Skeletal muscle satellite cell (primary cell): ENCODE results near the gene TRAF7.
A peak's percentile ranks its signal among the peaks of the same experiment; 100 is the strongest.

Experiments used
- H3K27me3 ChIP-seq: 2 replicates; pipeline ENCODE4 v1.7.0; 2013; ENCODE audit warnings: low read length; ENCODE audit not compliant: control insufficient read depth, insufficient read depth
- H3K36me3 ChIP-seq: 2 replicates; pipeline ENCODE4 v1.7.0; 2013; ENCODE audit warnings: mild to moderate bottlenecking, control low read depth, low read length; ENCODE audit not compliant: insufficient read depth
- H3K4me1 ChIP-seq: 2 replicates; pipeline ENCODE4 v1.7.0; 2013; ENCODE audit warnings: low read length; ENCODE audit not compliant: control insufficient read depth, insufficient read depth
- H3K4me2 ChIP-seq: 2 replicates; pipeline ENCODE4 v1.7.0; 2013; ENCODE audit warnings: mild to moderate bottlenecking, low read length
- H3K4me3 ChIP-seq: 2 replicates; pipeline ENCODE4 v1.7.0; 2013; ENCODE audit warnings: low read length
- H3K9ac ChIP-seq: 2 replicates; pipeline ENCODE4 v1.7.0; 2013; ENCODE audit warnings: mild to moderate bottlenecking, low read depth, low read length, moderate library complexity
- H3K9me3 ChIP-seq: replicated peaks from 2 replicates; pipeline ENCODE4 v1.7.0; 2013; ENCODE audit warnings: mild to moderate bottlenecking, control low read depth, low read length

TRAF7 gene

DNA sequence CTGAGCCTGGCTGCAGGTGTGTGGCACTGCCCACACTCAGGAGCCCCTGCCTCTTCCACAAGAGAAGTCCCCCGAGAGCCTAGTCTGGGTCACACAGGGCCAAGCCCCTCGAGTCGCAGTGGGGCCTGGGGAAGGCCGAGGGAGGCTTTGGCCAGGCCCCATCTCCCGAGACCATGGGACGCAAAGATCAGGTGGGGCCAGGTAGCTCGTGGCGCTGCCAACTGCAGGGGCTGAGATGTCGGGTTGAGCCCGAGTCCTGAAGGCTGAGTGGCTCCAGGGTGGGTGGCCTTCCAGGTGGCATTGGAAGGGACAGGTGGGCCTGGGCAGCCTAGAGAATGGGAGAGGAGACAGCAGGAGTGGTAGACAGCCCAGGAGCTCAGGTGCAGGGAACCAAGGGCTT, 6.3 kb downstream of the TRAF7 start:
- H3K36me3 ChIP-seq: peaks cover 23% of the 10 kb centered on the region
- peak overlapping the region; percentile 65 for H3K4me2 ChIP-seq
- H3K4me1 ChIP-seq: peaks cover 56% of the 10 kb centered on the region
- H3K9ac ChIP-seq: peak overlapping the region; percentile 25
- H3K27me3 ChIP-seq: no peaks in the 10 kb centered on the region
- no peak overlapping the region for H3K4me3 ChIP-seq
- no peaks in the 10 kb centered on the region for H3K9me3 ChIP-seq

DNA sequence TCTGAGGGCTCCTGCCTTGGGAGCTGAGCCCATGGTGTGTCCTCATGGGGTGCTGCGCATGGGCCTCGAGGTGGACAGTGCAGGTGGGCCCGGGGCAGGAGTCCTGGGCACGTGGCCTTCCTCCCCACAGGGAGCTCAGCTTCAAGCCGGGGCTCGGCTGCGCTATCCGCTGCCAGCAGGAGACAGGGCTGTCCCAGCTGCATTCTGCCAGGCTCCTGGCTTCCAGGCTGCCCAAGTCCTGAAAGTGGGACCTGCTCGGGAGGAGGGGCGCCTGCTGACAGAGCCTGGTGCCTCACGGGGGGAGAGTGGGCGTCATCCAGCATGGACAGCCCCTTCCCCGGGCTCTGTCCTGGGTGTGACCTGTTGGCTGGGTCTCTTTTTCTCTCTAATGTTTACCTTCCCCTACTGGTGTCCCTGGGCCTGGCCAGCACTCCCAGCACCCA, 7.1 kb downstream of the TRAF7 start:
- no peak overlapping the region for H3K9ac ChIP-seq
- H3K36me3 ChIP-seq: peaks cover 29% of the 10 kb centered on the region
- H3K4me3 ChIP-seq: no peak overlapping the region
- no peaks in the 10 kb centered on the region for H3K27me3 ChIP-seq
- peaks cover 48% of the 10 kb centered on the region for H3K4me1 ChIP-seq
- H3K4me2 ChIP-seq: no peak overlapping the region
- no peaks in the 10 kb centered on the region for H3K9me3 ChIP-seq

DNA sequence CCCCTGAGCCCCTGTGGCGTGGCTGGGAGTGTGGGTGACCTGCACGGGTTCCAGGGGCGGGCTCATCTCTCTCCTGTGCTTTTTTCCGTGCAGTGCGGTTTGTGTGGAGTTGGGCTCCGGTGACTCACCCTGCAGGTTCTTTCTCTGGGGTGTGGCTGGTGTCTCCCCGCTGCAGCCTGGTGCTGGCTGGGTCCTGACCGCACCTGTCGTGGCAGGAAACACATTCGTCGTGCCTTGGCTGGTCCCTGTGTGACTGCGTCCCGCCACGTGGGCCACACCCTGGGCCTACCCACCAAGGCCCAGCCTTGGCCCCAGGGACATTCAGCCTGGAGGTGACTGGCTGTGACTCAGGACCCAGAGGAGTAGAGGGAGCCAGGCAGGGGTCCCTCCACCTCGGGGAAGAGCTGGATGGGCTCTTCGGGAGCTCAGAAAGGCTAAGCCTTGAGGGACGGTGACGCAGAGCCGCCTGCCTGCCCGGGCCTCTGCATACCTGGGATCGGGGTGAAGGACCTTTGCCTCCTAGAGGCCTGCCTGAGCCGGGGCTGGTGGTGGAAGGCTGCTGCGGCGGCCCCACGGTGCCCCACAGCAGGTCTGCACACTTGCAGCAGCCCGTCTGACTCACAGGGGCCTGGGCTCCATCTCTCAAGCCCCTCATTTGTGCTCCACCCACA, 7.8 kb downstream of the TRAF7 start:
- no peak overlapping the region for H3K4me2 ChIP-seq
- H3K27me3 ChIP-seq: no peaks in the 10 kb centered on the region
- peaks cover 42% of the 10 kb centered on the region for H3K4me1 ChIP-seq
- H3K36me3 ChIP-seq: peaks cover 31% of the 10 kb centered on the region
- H3K9me3 ChIP-seq: no peaks in the 10 kb centered on the region
- no peak overlapping the region for H3K9ac ChIP-seq
- no peak overlapping the region for H3K4me3 ChIP-seq

DNA sequence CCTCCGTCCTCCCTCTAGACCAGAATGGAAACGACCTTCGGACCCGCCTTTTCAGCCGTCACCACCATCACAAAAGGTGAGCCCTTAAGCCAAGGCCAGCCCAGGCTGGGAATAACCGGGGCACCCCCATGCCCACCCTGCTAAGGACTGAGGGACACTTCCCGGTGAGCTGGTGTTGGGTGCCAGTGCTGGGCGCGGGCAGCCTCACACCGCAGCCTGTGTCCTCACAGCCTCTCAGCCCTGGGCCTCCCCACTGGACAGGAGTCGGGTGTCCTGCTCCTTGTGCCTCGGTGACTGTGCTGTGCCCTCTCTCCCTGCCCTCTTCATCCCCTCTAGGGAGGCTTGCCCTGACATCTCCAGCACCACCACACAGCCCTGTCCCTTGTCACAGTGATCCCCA, 10.3 kb downstream of the TRAF7 start:
- Histone ChIP-seq H3K4me1 (peaks cover 18% of the 10 kb centered on the region), H3K9me3 (no peaks in the 10 kb centered on the region), H3K27me3 (no peaks in the 10 kb centered on the region), H3K4me2 (no peak overlapping the region), H3K4me3 (no peak overlapping the region), H3K36me3 (peaks cover 44% of the 10 kb centered on the region), H3K9ac (no peak overlapping the region)

DNA sequence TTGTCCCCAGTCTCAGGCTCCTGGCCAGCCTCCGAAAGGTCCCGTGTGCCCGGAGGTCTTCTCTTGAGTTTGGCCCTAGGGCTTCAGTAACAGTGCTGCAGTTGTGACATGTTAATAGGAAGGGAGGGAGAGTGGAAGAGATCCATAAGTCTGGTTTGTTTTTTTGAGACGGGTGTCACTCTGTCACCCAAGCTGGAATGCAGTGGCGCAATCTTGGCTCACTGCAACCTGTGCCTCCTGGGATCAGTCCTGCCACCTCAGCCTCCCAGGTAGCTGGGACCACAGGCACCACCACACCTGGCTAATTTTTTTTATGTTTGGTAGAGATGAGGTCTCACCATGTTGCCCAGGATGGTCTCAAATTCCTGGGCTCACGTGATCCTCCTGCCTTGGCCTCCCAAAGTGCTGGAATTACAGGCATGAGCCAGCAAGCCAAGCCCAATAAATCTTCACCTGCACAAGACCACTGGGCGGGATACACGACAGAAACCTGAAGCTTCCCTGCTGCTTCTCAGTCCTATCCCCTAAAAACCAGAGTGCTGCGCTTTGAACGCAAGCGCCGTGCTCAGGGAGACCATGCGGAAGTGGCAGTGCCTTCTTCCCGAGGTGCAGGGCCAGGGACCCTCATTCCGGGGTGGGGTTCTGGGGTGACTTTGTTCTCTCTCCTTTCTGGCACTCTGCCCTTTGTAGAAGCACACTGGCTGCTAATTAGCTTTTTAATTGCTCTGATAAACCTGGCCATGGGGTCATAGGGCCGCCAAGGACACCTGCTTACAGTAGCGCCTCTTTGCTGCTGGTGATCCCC, 10.9 kb downstream of the TRAF7 start:
- Histone ChIP-seq H3K9ac (no peak overlapping the region), H3K4me2 (no peak overlapping the region), H3K4me1 (peaks cover 13% of the 10 kb centered on the region), H3K4me3 (no peak overlapping the region), H3K27me3 (no peaks in the 10 kb centered on the region), H3K9me3 (no peaks in the 10 kb centered on the region), H3K36me3 (peaks cover 46% of the 10 kb centered on the region)

DNA sequence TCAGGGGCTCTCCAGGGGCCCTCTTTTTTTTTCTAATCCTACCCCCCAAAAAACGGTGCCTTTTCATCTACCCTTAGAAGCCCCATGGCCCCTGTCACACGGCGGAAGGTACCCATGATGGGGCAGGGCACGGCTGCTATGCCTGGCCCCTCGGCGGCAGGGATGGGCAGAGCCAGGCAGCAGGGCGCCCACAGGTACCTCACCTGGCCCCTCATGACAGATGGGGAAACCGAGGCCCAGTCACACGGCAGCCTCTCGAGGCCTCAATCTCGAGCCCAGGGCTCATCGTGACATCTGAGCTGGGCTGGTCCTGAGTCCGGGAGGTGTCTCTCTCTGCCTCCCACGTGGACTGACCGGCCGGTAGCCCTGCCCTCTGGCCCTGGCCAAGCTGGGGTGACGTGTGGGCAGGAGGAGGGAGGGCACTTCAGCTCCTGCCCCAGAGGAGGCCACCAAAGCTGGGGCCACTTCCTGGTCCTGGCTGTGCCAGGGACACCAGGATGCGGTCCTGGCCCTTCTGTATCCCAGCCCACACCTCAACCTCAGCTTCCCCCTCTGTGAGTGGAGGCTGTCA, 11.6 kb downstream of the TRAF7 start:
- no peaks in the 10 kb centered on the region for H3K9me3 ChIP-seq
- peaks cover 7% of the 10 kb centered on the region for H3K4me1 ChIP-seq
- no peak overlapping the region for H3K4me3 ChIP-seq
- H3K36me3 ChIP-seq: peaks cover 50% of the 10 kb centered on the region
- H3K27me3 ChIP-seq: no peaks in the 10 kb centered on the region
- H3K9ac ChIP-seq: no peak overlapping the region
- no peak overlapping the region for H3K4me2 ChIP-seq

DNA sequence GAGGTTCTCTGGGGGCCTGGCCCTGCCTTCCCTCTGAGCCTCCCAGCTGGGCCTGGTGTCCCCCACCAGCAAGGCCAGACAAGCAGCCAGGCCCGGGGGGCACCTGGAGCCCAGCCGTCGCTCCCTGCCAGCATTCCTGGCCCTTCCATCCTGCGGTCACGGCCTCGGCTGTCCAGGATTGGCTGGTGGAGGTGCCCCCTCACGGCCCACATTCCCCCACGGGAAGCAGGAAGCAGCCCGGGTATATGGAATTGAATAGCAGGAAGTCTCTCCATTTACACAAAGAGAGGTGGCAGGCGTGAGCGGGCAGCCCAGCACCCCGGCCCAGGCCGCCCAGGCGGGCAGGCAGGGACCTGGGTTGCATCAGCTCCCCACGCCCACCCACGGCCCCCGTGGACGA, 14.5 kb downstream of the TRAF7 start:
- H3K4me3 ChIP-seq: no peak overlapping the region
- no peaks in the 10 kb centered on the region for H3K9me3 ChIP-seq
- no peaks in the 10 kb centered on the region for H3K4me1 ChIP-seq
- H3K27me3 ChIP-seq: no peaks in the 10 kb centered on the region
- H3K4me2 ChIP-seq: no peak overlapping the region
- peaks cover 65% of the 10 kb centered on the region for H3K36me3 ChIP-seq
- no peak overlapping the region for H3K9ac ChIP-seq

DNA sequence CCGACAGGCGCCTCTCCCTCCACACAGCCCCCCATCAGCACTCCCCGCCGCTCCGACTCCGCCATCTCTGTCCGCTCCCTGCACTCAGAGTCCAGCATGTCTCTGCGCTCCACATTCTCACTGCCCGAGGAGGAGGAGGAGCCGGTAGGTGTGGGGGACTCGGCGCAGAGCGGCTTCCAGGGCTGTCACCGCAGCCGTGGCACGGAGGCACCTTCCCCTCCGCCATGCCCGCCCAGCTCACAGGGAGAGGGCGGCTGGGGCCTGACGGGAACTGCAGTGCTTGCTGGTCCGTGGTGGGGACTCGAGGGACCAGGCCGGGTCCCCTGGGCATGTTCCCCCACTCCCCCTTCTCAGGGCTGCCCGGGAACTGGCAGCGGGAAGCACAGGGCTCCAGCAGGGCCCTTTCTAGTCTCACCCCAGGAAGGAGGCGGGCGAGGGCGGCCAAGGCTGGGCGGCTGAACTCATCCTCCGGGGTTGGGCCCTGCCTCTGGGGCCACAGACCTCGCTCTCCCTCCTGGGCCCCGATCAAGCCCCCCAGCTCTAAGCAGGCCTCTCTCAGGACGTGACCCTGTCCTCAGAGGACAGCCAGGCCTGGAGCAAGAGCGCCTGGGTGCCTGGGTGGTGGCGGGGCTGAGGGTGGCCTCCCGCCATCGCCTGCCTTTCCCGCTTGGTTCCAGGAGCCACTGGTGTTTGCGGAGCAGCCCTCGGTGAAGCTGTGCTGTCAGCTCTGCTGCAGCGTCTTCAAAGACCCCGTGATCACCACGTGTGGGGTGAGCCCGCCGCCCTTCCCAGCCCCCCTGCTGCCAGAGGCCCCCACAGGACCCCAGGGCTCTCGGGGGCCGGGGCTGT, 15.2 kb downstream of the TRAF7 start:
- Histone ChIP-seq H3K36me3 (peaks cover 71% of the 10 kb centered on the region), H3K9me3 (no peaks in the 10 kb centered on the region), H3K9ac (no peak overlapping the region), H3K4me3 (no peak overlapping the region), H3K4me1 (no peaks in the 10 kb centered on the region), H3K4me2 (no peak overlapping the region), H3K27me3 (no peaks in the 10 kb centered on the region)

DNA sequence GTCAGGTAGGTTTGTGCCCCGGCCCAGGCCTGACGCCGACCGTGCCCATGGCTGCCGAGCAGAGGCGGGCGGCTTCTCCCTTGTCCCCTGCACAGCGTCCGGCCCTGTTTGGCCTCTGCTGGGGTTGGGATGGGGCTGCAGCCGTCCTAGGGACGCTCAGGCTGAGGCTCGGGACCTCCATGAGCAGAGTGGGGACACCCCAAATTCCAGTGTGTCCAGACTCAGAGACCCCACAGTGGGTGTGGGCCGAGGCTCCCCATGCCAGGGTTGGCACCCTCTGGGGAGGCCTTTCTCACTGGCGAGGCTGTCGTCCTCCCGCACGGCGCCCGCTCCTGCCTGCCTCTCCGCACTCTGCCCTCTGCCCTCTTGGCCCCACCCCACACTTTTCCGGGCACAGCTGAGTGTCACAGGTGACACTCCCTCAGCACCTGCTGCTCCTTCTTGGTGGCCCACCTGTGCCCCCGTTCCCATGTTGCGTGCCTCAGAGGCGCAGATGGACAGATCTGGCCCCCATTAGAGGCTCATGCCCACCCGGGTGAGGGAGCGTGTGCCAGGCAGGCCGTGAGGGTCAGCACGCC, 16.1 kb downstream of the TRAF7 start:
- H3K9ac ChIP-seq: no peak overlapping the region
- no peaks in the 10 kb centered on the region for H3K27me3 ChIP-seq
- H3K4me1 ChIP-seq: no peaks in the 10 kb centered on the region
- H3K4me2 ChIP-seq: no peak overlapping the region
- no peaks in the 10 kb centered on the region for H3K9me3 ChIP-seq
- H3K4me3 ChIP-seq: no peak overlapping the region
- H3K36me3 ChIP-seq: peaks cover 69% of the 10 kb centered on the region

DNA sequence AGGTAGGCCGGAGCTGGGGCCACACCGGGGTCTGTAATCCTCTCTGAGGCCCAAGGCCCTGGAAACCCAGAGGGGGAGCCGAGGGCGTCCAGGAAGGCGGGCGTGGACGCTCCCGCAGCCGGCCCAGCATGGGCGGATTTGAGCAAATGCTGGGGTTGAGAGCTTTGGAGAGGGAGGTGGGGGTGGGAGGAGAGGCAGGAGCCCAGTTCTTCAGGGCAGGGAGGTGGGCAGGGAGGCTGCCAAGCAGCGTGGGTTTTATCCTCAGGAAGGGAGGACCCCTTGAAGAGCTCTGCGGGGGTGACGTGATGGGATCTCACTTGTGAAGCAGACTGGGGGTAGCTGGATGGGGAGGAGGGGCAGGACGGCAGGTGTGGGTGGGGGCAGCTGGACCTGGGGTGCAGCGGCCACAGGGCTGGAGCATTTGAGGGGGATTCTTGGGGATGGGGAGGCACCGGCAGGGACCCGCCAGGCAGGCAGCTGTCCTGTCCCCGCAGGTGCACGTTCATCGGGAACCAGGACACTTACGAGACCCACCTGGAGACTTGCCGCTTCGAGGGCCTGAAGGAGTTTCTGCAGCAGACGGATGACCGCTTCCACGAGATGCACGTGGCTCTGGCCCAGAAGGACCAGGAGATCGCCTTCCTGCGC, 17.2 kb downstream of the TRAF7 start:
- Histone ChIP-seq H3K9ac (no peak overlapping the region), H3K4me3 (no peak overlapping the region), H3K9me3 (no peaks in the 10 kb centered on the region), H3K4me2 (no peak overlapping the region), H3K4me1 (no peaks in the 10 kb centered on the region), H3K27me3 (no peaks in the 10 kb centered on the region), H3K36me3 (peaks cover 70% of the 10 kb centered on the region)
